Gastroesophageal sphincter (tissue), 3 donors: Measurements from ENCODE around the gene SLC25A19.
"Not testable (repeated sequence)": the region's sequence is repeated elsewhere in the genome, so short reads cannot be mapped to it uniquely, and the experiment has no call there.

Source experiments
- EP300 ChIP-seq: sonication (generic); formaldehyde crosslinking; IDR thresholded peaks from one replicate; pipeline ENCODE4 v1.6.1; 2017; ENCODE audit warnings: antibody characterized with exemption, mild to moderate bottlenecking
- POLR2A ChIP-seq, 2 donors: fragments of 450-650 bp; IDR thresholded peaks; one replicate each; pipeline ENCODE4 v1.6.1; 2017; ENCODE audit warnings: antibody characterized with exemption in 2 of 2, mild to moderate bottlenecking in 2 of 2, moderate library complexity in 1 of 2
- POLR2AphosphoS5 ChIP-seq: sonication (generic); formaldehyde crosslinking; IDR thresholded peaks from one replicate; pipeline ENCODE4 v1.6.1; 2017; ENCODE audit warnings: antibody characterized with exemption
- TF ChIP-seq, protein P1 (sequence below), 4 experiments: fragments of 200-600 bp in 2 of 4; fragments of 450-650 bp in 2 of 4; sonication (generic) in 1 of 4; IDR thresholded peaks; one replicate each; pipeline ENCODE4 v1.5.1; 2017 to 2019; ENCODE audit warnings: antibody characterized with exemption in 4 of 4, mild to moderate bottlenecking in 2 of 4, moderate library complexity in 2 of 4

- TF ChIP-seq, protein P1, sequence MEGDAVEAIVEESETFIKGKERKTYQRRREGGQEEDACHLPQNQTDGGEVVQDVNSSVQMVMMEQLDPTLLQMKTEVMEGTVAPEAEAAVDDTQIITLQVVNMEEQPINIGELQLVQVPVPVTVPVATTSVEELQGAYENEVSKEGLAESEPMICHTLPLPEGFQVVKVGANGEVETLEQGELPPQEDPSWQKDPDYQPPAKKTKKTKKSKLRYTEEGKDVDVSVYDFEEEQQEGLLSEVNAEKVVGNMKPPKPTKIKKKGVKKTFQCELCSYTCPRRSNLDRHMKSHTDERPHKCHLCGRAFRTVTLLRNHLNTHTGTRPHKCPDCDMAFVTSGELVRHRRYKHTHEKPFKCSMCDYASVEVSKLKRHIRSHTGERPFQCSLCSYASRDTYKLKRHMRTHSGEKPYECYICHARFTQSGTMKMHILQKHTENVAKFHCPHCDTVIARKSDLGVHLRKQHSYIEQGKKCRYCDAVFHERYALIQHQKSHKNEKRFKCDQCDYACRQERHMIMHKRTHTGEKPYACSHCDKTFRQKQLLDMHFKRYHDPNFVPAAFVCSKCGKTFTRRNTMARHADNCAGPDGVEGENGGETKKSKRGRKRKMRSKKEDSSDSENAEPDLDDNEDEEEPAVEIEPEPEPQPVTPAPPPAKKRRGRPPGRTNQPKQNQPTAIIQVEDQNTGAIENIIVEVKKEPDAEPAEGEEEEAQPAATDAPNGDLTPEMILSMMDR (IDR thresholded peaks at IDR 0.05), result not testable (repeated sequence)
- not testable (repeated sequence) for TF ChIP-seq POLR2A (IDR thresholded peaks at IDR 0.05); EP300; POLR2AphosphoS5
Observed at GRCh38 chr17:75257228-75257627, 32.0 kb downstream of the SLC25A19 start.
